ENCODE measurements around the gene MAML2. TPM values are rescaled to one million over a fixed set of nuclear protein-coding genes. Genes with fewer than 3 reads are reported as not detected.
A peak's percentile ranks its signal among the peaks of the same experiment; 100 is the strongest.

MAML2 gene
- total and polyA plus RNA-seq, 2 of the 13 experiments (the other 11 are each of a cell fraction or from before 2014, with no cell fraction given), result 2.3 to 25.9 TPM

DNA sequence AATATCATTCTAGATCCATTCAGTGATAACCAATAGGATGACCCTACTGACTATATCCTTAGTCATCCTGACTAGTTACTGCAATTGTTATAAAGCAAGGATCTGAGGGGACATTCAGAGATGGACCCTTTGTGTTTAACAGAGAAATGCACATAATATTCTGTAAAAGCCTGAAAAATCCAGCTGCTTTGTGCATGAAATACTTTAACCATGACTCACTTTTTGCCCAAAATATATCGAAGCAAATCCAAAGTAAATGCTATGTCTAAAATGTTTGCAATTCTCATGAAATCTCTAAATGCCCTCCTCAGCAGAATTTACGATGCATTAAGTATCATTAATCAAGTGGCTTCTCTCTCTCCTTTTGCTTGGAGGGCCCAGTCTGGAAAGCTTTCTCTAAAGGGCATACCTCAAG, 240.3 kb downstream of the MAML2 start:
- TF ChIP-seq TRAFD1 (CRISPR knock-in tag; IDR thresholded peaks at IDR 0.05; ENCODE audit: borderline replicate concordance) (no peak), MAFK (conservative IDR thresholded peaks at IDR 0.05 in 1 of 2, IDR thresholded peaks at IDR 0.05 in 1 of 2; ENCODE audit: low read length in 2 of 2) (peak; percentile 38 to 57; a peak in 3 of 4 replicates), POLR2AphosphoS5 (IDR thresholded peaks at IDR 0.05; ENCODE audit: low read depth, low read length) (no peak), MAFF (IDR thresholded peaks at IDR 0.05; ENCODE audit: low read depth, low read length) (peak; percentile 35; the same call in 1 of the 2 replicates)
- H4K20me1 ChIP-seq (ENCODE audit: insufficient read depth, low read length), result no peaks in the 10 kb centered on the region
- no peak overlapping the region for H3K4me3 ChIP-seq (replicated peaks in 1 of 3; ENCODE audit: insufficient read depth in 1 of 3, low read depth in 2 of 3, low read length in 3 of 3)
- H3K27me3 ChIP-seq (ENCODE audit: control insufficient read depth in 1 of 2, insufficient read depth in 2 of 2, low read length in 2 of 2), result no peaks in the 10 kb centered on the region
- H3K27ac ChIP-seq (ENCODE audit: extremely low read length, insufficient read depth, low read length), result no peak overlapping the region
- ChIA-PET POLR2A (no interaction called here), CTCF (ENCODE audit: low intra/inter-chr PET ratio, low total read pairs) (no interaction called here)
- 88% methylated on average over 2 of the region's 2 CpGs for WGBS (ENCODE audit: low lambda C conversion rate)
- peaks cover 90% of the 10 kb centered on the region for H3K4me1 ChIP-seq (ENCODE audit: insufficient read depth, low read length)
- BruUV-seq (replicated peaks), result no TSS peak
- no peak for FAIRE-seq
- H3K9me3 ChIP-seq (ENCODE audit: low read length), result no peaks in the 10 kb centered on the region
- H3K4me2 ChIP-seq (ENCODE audit: low read depth, low read length), result no peak overlapping the region
- no peak overlapping the region for H2AFZ ChIP-seq (ENCODE audit: low read length)
- intact Hi-C loops (cut with micrococcal nuclease; ENCODE audit: unreplicated experiment) (no loop called here), in situ Hi-C loops (cut with HindIII; ENCODE audit: extremely low pct_ligation_motif_present, low pct_unique_long_range_greater_than_20kb) (no loop called here)
- ATAC-seq, result no peak
- H3K79me2 ChIP-seq (ENCODE audit: insufficient read depth, low read length), result peaks cover 10% of the 10 kb centered on the region
- no peak for DNase-seq (ENCODE audit: low spot score)
- H3K36me3 ChIP-seq (replicated peaks in 1 of 2; ENCODE audit: control insufficient read depth in 1 of 2, insufficient read depth in 2 of 2, low read length in 2 of 2), result 0 out of 5 replicates have a peak, but pooled peaks cover under 1 to 3% of the 10 kb centered on the region in 2 experiments
- no peak overlapping the region for H3K9ac ChIP-seq (ENCODE audit: insufficient read depth, low read depth, low read length)

- Histone ChIP-seq H3K9ac (ENCODE audit: insufficient read depth, low read depth, low read length) (no peak overlapping the region), H4K20me1 (ENCODE audit: insufficient read depth, low read length) (no peaks in the 10 kb centered on the region), H3K27me3 (ENCODE audit: control insufficient read depth in 1 of 2, insufficient read depth in 2 of 2, low read length in 2 of 2) (no peaks in the 10 kb centered on the region), H3K4me1 (ENCODE audit: insufficient read depth, low read length) (peaks cover 90% of the 10 kb centered on the region), H3K4me3 (replicated peaks in 1 of 3; ENCODE audit: insufficient read depth in 1 of 3, low read depth in 2 of 3, low read length in 3 of 3) (no peak overlapping the region), H3K4me2 (ENCODE audit: low read depth, low read length) (no peak overlapping the region), H3K9me3 (ENCODE audit: low read length) (no peaks in the 10 kb centered on the region), H3K27ac (ENCODE audit: extremely low read length, insufficient read depth, low read length) (no peak overlapping the region), H2AFZ (ENCODE audit: low read length) (no peak overlapping the region), H3K36me3 (replicated peaks in 1 of 2; ENCODE audit: control insufficient read depth in 1 of 2, insufficient read depth in 2 of 2, low read length in 2 of 2) (no peaks in the 10 kb centered on the region), H3K79me2 (ENCODE audit: insufficient read depth, low read length) (peaks cover 12% of the 10 kb centered on the region)
- DNase-seq (ENCODE audit: low spot score) (no peak), ATAC-seq (no peak), FAIRE-seq (no peak)
- BruUV-seq (replicated peaks), result no TSS peak
- CTCF ChIA-PET (ENCODE audit: low intra/inter-chr PET ratio, low total read pairs), result no interaction called here
- WGBS (ENCODE audit: low lambda C conversion rate), result 97% methylated on average over 4 of the region's 4 CpGs
- TF ChIP-seq RNF219 (CRISPR knock-in tag; IDR thresholded peaks at IDR 0.05), result no peak
- TF ChIP-seq ZGPAT (CRISPR knock-in tag; IDR thresholded peaks at IDR 0.05), result no peak
- TF ChIP-seq KAT2B (IDR thresholded peaks at IDR 0.05; ENCODE audit: borderline replicate concordance, low read depth, low read length), result no peak
- TF ChIP-seq MAFK (conservative IDR thresholded peaks at IDR 0.05 in 1 of 2, IDR thresholded peaks at IDR 0.05 in 1 of 2; ENCODE audit: low read length in 2 of 2), result no peak
- no peak for TF ChIP-seq ZBTB43 (CRISPR knock-in tag; conservative IDR thresholded peaks at IDR 0.05)
- TF ChIP-seq ZNF543 (CRISPR knock-in tag; IDR thresholded peaks at IDR 0.05), result no peak
- TF ChIP-seq ZNF383 (CRISPR knock-in tag; IDR thresholded peaks at IDR 0.05; ENCODE audit: borderline replicate concordance), result no peak
- in situ Hi-C loops (cut with HindIII; ENCODE audit: extremely low pct_ligation_motif_present, low pct_unique_long_range_greater_than_20kb) (no loop called here), intact Hi-C loops (cut with micrococcal nuclease; ENCODE audit: unreplicated experiment) (no loop called here)
- POLR2A ChIA-PET, result no interaction called here
Measured at GRCh38 chr11:96101146-96101545, 241.8 kb downstream of the MAML2 start.
